NCI-H1092 (cell line): ENCODE measurements around the gene ITGA6.

Source experiments
- DNase-seq: peaks from one replicate; lab custom pipeline; 2025; lab: John Stamatoyannopoulos, UW

ITGA6 gene

DNA sequence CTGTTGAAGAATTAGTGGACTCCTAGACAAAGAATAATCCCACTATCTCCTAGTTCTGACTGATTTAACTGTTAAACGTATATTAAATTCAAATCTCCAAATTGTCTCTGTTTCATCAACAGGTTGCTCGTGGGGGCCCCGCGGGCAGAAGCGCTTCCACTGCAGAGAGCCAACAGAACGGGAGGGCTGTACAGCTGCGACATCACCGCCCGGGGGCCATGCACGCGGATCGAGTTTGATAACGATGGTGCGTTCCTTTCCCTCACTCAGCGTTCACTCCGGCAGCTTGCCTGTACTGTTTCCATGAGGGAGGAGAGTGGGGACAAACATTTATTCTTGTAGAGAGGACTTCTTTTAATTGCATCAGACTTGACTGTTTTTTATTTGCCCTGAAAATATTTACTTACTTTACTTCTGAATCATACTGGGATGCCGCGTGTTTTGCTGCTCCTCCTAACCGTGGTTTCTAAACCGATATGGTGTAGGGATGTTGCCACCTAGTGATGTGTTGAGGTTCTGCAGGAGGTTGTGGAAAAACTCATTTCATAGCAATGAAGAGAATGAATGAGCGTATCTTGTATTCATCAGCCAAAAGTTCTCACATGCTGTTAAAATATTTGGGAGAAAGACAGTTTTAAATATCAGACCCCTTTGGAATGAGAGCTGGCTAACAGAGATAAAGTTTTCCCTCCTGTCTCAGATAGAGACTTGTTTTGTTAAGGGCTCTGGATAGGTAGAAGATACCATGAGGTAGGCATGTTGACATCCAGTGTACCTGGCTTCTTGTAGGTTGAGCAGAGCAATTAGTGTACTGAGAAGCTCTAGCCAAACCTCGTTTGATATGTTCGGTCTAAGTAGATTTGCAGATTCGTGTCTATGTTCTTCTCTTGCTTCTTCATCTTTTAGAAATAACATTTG lies 38.3 kb downstream of the ITGA6 start:
- DNase-seq: peak; percentile 54

DNA sequence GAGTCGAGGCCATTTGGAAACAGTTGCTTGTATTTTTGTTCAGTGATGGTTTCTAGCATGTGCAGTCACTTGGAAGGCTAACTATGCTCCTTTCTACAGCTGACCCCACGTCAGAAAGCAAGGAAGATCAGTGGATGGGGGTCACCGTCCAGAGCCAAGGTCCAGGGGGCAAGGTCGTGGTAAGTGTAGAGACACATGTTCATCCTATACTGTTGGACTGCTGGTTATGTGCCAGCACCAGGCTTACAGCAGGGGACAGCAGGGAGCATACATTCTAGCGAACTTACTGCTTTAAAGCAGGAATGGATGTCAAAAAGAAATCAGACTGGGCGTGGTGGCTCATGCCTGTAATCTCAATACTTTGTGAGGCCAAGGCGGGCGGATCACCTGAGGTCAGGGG lies 40.0 kb downstream of the ITGA6 start:
- no peak for DNase-seq

DNA sequence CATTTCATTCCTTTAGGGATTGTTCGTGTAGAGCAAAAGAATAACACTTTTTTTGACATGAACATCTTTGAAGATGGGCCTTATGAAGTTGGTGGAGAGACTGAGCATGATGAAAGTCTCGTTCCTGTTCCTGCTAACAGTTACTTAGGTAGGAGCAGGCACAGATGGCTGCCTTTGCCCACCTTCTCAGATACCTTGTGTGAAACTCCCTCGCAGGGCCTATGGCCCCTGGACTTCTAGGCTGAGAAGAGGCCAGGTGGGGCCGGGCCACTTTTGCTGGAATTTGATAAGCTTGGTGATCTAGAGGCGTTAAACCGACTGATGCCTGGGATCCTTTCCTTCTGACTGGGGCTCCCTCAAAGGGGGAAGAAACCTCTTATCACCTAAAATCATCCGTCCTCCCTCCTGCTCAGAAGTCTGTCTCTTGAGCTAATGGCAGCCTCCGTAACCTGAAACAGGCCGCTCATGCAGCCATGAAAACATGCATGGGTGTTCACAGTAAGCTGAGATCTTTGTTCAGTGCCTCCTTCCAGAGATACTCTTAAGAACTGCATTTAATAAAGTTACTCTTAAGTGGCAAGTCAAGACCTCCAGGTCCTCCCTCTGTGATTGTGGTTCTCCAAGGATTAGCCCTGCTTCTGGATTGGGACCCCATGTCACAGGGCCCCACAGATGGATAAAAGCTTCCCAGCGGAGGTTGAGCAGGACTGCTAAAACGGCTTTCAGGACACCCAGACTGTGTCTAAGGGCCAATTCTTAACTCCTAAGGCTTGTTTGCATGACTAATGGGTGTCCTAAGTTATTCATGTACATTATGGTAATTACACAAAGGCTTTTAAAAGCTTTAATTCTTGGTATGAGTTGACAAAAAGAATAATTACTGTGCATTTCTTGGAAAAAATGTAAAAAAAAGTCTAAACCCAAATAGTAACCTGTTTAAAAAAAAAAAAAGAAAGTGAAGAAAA lies 43.9 kb downstream of the ITGA6 start:
- DNase-seq: no peak

DNA sequence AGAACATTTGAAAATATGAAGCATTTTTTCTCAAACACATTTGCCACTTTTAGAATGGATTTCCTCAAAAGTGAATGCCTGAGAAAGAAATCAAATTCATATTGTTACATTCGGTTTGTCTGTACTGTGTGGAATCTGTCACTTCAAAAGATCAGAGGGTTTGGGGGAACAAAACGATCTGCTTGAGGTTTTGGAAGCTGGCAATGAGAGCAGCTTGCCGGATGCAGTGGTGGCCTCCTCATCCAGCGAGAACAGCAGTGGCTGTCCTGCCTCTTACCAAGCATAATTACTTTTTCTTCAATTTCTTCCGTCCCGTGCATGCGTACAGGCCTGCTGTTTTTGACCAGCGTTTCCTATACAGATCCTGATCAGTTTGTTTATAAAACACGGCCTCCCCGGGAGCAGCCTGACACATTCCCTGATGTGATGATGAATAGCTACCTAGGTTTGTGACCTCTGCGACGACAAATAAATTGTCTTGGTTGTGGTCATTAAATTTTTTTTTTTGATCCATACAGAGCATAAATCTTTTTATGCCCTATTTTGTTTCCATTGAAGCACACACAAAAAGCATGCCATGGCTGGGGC lies 45.2 kb downstream of the ITGA6 start:
- no peak for DNase-seq

DNA sequence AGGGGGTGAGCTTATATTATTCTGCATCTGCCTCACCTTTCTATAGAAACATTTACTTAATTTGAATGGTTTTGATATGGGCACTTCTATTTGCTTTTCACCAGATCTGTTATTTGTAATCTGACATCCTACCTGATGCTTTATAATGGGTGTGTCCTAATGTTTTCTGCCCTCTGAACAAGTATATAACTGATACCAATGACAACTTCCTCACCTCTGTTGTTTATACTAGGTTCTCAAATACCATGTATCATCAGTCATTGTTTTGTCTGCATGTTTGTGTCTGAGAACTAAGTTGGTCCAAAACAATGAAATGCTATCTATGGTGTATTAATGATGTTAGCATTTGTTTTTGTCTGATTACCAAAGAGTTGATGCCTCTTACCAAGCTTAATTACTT lies 45.8 kb downstream of the ITGA6 start:
- DNase-seq: no peak

DNA sequence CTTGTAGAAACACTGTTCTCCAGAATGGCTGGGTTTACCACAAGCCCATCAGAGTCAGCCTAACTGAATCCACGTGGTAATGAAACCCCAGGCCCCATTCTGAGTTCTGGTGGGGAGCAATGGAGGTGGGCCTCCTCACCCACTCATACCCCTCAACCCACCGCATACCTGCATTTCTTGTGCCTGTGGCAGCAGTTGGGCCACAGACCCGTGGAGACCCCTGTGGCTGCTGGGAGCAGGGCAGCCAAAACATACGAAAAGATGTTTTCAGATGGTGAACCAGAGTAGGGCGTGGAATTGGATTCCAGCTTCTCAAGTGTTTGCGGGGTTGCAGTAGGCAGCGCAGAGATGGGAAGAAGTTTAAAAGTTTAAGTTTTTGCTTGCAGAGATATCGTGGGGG lies 51.0 kb downstream of the ITGA6 start:
- no peak for DNase-seq

DNA sequence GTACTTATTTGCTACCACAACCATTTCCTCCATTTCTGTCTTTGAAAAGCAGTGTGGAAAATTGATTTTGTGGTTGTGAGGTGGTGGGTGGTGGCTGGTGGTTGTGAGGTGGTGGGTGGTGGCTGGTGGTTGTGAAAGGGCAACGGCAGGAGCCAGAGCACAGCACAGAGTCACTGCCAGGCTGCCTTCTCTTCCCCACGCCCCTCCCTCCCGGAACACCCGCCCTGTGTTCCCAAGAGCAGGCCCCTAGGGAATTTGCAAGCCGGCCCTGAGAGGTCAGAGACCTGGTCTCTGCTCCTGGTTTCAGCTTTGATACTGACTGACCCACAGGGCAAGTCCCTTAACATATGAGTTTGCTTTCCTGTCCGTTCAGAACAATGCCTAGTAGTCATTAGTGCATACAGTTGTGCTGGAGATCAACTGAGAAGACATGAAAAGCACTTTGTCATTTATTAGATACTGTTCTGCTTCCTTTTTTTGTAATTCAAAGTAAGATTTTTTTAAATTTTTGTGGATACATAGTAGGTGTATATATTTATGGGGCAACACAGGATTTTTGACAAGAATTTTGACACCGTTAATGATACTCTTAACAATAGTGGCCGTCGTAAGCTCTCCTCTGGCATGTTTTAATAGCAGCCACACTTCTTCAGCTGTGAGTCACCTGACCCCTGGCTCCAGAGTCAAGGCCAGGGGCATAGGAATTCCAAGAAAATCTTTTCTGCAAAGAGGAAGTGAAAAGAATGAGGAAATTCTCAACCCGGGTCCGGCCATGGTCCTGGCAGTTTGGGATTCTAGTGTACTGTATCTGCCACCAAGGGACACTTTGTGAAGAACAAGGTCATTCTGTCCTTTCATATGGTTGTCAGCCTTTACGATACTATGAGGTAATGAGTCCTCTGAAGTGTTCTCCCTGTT lies 53.2 kb downstream of the ITGA6 start:
- DNase-seq: no peak

DNA sequence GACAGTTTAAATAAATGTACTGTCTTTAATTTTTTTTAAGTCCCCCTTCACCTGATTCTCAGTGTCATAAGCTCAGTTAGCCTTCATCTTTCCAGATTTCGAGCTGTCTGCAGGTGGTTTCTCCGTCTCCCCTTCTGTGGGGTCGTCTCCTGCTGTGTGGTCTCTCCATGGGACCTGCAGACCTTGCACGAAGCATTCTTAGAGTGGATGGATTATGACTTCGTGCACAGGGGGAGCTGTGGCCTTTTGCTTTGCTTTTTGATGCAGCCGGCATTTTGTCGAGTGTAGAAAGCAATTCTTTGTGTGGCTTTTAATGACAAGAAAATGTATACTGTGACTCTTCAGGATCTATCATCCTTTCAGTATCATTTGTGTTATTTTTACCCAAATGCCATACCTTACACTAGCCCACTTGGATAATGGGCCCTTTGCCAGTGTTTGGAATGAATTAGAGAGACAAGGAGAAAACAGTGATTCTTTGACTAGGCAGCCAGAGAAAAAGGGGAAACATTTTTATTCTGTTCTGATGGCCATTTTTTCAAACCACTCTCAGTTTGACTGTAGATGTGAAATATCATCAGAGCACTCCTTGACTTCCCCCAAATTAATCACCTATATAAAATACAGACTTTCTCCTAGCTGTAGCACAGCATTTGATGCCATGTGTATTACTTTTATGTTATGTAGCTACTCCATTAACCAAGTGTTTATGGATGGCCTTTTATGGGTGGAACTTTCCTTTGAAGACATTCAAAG lies 54.3 kb downstream of the ITGA6 start:
- no peak for DNase-seq

DNA sequence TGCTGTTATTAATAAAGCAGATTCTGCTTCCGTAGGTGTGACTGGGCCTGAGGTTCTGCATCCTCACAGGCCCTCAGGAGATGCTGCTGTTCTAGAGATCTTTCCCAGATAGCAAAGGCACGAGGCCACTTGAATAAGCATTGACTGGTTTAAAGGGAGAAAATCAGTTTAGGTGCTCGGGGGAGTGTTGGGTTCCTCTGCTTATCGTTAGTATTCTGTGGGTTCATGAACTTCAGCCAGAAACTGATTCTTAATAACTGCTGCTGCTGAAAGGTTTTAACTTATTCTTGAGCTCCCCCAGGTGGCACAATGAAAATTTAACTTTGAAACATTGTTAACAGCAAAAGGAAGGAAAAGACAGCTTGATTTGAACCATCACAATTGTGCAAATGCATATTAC lies 56.9 kb downstream of the ITGA6 start:
- no peak for DNase-seq

DNA sequence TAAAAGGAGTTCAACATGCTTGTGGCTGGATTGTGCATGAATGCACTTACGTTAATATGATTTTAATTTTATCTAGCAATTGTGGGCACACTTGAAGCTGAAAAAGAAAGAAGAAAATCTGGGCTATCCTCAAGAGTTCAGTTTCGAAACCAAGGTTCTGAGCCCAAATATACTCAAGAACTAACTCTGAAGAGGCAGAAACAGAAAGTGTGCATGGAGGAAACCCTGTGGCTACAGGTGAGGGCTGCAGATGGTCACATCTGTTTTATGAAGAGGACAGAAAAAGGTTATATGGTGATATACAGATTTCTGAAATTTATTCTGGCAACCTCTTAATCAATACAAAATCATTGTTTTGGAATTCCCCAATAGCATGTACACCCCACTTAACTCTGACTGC lies 57.3 kb downstream of the ITGA6 start:
- no peak for DNase-seq

DNA sequence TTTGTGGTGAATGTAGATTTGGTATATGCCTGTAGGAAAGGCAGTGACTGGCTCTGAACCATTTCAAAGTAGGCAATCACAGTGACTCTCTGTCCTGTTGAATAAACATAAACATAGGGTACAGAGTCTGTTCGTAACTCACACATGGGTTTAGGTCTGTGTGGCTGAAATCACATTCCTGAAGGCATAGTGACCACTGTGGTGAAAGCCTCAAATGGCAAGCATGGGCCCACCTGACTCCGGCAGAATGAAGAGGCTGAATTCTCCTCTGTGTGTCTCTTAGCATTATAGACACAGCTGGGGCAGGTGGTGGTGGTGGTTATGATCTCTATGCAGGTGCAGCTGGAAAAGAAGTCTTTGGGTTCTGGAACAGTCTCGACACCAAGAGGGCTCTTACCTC lies 61.2 kb downstream of the ITGA6 start:
- DNase-seq: no peak

DNA sequence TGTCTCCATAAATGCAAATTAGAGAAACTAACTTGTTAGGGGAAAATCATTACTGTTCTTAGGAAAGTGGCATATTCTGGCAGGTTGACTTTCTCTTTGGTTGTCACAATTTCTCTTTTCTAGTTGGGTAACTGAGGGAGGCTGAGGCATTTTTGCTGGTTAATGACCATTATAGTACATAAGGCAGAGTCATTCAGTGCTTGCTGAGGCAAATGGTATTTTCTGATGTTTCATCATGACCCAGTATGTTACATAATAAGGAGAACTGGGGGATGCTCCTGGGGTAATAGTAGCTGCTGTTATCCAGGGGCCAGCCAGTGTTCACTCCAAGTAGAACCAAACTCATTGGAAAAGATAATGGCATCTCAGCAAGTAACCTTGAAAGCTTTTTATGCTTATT lies 62.3 kb downstream of the ITGA6 start:
- DNase-seq: no peak

DNA sequence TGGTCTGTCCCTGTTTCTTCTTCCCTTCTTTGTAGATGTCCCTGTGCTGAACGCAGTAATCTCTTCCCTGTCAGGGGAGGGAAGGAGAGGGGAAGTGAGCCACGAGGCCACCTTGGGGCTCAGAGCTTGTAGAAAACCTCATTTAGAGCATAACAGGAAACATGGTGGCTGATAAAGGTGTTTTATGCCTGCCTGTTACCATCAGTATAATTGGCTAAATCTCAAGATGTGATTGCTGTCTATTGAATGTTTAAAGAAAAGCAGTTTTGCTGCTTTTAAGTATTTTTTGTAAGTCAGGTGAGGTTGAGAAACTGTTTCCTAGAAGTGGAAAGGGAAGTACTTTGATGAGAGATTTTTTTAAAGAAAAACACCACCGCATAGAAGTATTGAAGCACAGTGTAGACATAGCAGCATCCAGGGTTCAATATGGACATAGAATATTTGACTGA lies 68.8 kb downstream of the ITGA6 start:
- no peak for DNase-seq

DNA sequence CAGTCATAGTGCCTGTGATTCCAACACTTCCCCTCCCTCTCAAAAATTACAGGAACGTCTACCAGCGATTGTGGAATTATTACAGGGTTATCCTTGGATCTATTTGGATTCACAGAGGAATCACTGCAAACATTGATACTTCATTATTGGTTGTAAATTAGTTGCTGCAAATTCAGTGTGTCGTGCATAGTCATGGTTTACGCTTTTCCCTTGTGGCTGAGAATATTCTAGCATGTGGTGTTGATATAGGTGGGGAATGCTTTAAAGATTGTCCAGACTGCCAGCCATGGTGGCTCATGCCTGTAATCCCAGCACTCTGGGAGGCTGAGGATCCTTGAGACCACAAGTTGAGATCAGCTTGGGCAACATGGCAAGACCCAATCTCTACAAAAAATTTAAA lies 79.8 kb downstream of the ITGA6 start:
- no peak for DNase-seq

DNA sequence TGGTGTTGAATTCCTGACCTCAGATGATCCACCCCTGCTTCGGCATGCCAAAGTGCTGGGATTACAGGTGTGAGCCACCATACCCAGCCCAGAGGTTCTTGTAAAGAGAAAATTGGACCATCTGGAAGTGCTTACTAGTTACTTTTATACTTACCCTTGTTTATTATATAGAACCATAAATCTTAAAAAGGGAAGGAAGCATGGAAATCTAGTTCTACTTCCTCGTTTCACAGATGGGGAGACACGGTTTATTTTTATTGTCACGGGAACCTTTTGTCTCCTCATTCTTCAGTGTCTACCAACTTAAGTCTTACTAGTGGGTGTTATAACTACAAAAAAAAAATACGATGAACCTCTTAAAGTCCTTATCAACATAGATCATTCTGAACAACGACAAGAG lies 82.7 kb downstream of the ITGA6 start:
- DNase-seq: no peak

DNA sequence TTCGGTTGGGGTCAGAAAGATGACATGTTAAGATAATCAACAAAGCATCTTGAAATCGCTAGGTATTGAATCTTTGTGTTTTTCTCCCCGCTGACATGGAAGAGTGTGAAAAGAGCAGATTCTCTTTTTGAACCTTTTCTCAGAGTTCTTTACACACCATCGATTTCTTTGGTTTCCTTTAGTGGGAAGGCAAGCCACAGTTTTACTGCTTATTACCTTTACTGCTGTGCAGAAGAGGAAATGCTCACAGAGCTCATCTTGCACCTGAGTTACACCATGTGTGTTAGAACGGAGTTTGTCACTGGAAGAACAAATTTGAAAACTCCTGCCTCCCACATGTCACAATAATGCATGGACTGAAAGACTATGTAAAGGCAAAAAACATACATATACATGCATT lies 83.2 kb downstream of the ITGA6 start:
- no peak for DNase-seq

DNA sequence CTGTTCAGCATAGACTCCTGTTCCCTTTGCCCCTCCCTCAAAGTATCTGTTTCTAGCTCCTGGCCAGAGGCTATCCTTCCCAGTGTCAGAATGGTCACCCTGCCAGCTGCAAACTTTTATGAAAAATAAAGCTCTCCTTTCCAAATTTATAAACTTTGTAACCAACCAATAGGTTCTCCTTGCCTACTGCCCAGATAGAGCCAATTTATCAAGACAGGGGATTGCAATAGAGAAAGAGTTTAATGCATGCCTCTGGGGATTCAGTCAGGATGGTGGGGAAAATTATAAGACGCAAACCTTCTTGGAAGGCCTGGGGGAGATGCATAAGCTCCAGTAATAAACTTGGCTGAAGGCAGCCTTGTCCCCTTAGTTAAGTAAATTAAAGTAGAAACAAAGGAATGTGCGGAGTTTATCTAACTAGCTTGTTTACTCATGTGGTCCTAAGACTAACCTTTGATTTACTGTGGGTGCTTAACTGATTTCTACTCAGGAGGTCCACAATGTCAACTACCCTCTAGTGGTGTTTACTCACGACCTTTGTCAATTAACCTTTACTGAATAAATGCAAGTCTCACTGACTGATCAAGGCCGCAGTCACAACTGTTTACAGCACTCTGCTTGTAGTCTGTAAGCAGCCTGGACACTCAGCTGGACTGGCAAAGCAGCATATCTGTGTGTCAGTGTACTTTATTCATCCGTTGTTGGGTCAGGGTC lies 85.6 kb downstream of the ITGA6 start:
- no peak for DNase-seq

DNA sequence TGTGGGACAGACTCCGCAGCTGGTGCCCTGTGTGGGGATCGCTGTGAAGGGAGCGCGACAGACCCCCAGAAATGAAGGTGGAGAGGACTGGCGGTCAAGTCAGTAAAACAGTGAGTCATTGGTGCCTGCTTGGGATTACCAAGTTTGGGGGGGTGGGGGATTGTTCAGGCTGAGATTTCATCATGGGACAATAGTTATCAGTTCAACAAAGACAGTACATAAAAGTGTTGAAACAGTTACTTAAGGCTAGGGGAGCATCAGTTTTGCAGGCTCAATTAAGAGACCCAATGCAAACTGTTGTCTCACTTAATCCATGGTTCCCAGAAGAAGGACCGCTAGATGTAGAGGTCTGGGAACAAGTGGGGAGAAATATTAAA lies 86.1 kb downstream of the ITGA6 start:
- DNase-seq: no peak

DNA sequence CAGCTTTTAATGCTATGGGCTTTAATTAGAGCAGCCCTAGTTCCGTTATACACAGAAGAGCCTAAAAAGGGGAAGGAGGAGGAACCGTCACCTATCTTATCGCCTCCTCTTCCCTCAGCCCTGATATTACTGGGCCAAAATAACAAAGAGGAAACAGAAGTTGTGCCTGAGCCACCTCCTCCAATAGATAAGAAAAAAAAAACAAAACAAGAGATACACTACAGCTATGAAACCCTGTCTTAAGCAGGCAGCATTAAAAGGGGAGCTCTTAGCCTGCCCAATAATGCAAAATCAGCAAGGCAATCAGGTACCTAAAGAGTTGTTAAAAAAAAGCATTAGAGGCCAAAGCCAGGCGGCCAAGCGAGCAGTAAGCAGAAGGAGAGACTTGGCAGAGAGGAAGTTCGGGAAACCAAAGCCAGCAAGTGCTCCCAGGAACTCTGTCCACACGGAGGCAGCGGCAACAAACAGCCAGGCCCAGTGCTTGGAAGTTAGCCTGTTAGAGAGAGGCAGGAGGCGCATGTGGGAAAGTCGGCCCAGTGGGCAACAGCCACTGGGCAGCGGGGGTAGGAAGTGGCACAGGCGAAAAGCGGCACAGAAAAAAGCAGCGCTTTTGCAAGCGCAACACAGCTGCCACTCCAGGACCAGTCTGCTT lies 86.7 kb downstream of the ITGA6 start:
- no peak for DNase-seq

DNA sequence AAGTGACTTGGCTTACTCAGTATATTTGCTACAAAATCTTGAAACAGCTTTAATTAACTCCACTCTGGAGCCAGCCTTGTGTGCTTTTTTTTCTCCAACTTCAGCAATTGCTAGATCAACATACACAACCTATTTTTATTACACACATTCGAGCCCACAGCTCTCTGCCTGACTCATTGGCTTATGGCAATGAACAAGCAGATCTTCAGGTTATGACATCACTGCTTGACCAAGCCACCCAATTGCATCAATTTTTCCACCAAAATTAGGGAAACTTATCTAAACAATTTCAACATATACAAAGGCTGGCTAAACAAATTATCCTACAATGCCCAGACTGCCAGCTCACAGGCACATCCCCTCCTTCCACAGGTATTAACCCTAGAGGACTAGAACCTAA lies 88.9 kb downstream of the ITGA6 start:
- no peak for DNase-seq
